Measurements from ENCODE around the gene CDCA7L. TPM values are rescaled to one million over a fixed set of nuclear protein-coding genes. Genes with fewer than 3 reads are reported as not detected.

Gene CDCA7L, protein sequence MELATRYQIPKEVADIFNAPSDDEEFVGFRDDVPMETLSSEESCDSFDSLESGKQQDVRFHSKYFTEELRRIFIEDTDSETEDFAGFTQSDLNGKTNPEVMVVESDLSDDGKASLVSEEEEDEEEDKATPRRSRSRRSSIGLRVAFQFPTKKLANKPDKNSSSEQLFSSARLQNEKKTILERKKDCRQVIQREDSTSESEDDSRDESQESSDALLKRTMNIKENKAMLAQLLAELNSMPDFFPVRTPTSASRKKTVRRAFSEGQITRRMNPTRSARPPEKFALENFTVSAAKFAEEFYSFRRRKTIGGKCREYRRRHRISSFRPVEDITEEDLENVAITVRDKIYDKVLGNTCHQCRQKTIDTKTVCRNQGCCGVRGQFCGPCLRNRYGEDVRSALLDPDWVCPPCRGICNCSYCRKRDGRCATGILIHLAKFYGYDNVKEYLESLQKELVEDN
- polyA plus RNA-seq (2013, experiment 1 of 2; ENCODE audit: insufficient read length): 30.6 TPM
- 18.7 TPM for polyA plus RNA-seq (2013, experiment 2 of 2; ENCODE audit: insufficient read length)

- peak; percentile 73 for DNase-seq
Measured at GRCh38 chr7:21945454-21946221, at the start of gene CDCA7L. Gene CDCA7L (minus strand): TSS chr7:21945899. CDS start chr7:21945804, 95 bp downstream.

DNA sequence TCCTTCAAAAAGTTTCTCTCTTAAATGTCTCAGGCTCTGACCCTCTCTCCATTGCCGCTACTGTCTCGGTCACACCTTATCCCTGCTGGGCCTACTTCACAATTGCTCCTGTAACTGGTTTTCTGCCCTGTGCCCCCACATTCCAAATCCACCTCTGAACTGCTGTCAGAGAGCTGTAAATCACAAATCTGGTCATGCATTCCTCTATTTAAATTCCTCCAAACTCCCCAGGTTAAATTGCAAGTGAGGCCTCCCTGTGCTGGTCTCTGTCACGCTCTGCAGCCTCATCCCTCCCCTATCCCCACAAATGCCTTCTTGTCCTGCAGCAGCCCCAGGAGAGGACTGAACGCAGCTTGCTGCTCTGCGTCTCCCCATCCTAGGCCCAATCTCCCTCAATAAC lies 40.4 kb upstream of the CDCA7L start:
- no peak for DNase-seq

GRCh38 chr7:21984042-21984441 lies 38.3 kb upstream of the CDCA7L start:
- DNase-seq: peak; percentile 7

DNA sequence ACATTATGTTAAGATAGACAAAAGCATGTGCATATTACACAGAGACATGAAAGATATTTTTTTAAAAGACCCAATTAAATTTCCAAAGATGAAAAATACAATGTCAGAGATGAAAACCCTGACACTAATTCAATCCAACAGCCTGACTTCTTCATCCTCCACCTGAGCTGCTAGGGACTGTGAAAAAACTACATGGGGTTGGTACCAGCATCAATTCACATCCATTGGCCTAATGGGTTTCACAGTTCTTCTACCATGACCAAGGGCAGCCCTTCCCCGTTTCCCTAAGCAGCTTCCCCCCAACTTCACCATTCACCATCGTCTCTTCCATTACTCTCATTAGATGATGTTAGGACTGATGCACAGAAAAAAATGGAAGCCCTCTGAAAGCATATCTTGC lies 37.4 kb upstream of the CDCA7L start:
- no peak for DNase-seq

DNA sequence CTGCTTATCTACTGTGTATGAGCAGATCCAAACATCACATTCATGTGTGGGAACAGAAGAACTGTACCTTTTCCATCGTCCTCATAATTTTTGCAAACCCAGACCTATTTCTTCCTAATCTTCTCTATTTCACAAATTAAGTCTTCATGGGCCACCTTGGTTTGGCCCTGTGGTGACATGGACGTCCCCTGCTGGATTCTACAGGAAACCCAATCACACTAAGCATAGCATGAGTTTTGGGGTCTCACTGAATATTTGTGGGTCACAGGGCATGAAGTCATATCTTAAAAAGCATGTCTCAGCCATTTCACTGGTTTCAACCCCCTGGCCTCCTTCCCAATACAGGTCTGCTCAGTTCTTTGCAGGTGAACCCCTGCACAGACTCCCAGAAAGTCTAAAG lies 35.8 kb upstream of the CDCA7L start:
- no peak for DNase-seq

DNA sequence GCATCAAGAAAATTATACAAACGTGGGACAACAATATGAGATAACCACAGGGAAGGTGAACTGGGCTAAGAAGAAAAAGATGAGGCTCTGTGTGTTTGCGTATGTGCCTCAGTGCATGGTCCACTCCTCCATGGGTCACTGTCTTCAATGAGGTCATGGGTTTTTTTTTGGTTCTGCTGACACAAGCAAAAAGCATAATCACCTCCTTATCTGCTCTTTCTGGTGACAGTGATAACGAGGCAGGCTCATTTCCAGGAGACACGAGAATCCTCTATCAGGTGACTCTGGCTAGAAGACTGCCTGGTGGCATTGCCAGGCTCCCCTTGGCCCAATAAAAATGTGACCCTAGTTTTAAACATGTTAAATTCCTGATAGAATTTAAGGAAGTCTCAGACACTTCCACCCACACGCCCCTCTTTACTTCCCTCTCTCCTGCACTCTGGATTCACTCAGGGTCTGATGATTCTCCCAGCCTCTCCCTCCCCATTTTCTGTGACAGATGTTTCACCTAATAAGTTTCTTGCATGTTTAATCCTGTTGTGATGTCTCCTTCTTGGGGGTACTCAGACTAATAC lies 35.3 kb upstream of the CDCA7L start:
- DNase-seq: no peak

DNA sequence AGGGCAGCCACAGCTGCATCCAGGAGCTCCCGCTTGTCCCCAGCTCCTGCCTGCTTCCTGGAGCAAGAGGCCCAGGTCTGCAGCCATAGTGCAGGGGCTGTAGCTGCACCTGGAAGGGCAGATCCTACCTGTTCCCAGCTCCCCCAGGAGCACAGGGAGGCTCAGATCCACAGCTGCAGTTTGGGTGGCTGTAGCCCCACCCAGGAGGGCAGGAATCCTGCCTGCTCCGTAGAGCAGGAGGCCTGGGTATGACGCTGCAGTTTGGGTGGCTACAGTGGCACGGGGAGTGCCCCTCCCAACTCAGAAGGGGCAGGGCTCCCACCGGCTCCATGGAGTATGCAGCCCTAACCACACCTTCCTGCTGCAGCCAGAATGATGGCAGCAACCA lies 26.7 kb upstream of the CDCA7L start:
- DNase-seq: no peak

- DNase-seq: no peak
Measured at GRCh38 chr7:21971780-21972396, 26.2 kb upstream of the CDCA7L start.

- DNase-seq: no peak
Measured at GRCh38 chr7:21969822-21970221, 24.1 kb upstream of the CDCA7L start.

GRCh38 chr7:21967598-21968003 lies 21.9 kb upstream of the CDCA7L start:
- peak; percentile 40 for DNase-seq

- DNase-seq: no peak
Measured at GRCh38 chr7:21966271-21966670, 20.6 kb upstream of the CDCA7L start.

DNA sequence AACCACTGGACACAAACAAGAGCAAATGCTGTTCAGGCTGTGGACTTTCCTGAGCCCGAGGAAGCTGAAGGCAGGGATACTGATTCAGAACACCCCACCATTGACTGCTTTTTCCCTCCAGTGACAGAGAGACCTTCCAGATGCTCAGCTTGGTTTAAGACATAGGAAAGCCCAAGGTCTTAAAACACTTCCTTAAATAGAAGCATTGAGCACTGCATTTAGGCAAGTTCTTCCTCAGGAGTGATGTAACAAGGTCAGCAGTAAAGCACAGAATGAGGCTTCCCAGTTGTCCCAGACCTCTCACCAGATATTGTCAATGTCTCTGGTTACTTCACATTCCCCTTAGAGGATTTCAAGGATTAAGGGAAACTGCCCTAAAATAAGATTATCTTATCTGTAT lies 19.6 kb upstream of the CDCA7L start:
- no peak for DNase-seq

DNA sequence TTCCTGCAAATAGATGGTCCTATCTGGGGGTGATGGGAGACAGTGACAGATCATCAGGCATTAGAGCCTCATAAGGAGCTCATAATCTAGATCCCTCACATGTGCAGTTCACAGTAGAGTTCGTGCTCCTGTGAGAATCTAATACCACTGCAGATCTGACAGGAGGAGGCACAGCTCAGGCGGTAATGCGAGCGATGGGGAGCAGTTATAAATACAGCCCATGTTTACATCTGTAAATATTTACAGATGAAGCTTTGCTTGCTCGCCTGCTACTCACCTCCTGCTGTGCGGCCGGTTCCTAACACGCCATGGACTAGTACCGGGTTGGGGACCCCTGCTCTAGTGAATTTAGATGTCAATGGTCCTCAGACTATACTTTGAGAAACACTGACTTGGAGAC lies 17.0 kb upstream of the CDCA7L start:
- DNase-seq: no peak

- DNase-seq: peak; percentile 91
Measured at GRCh38 chr7:21960922-21961321, 15.2 kb upstream of the CDCA7L start.

DNA sequence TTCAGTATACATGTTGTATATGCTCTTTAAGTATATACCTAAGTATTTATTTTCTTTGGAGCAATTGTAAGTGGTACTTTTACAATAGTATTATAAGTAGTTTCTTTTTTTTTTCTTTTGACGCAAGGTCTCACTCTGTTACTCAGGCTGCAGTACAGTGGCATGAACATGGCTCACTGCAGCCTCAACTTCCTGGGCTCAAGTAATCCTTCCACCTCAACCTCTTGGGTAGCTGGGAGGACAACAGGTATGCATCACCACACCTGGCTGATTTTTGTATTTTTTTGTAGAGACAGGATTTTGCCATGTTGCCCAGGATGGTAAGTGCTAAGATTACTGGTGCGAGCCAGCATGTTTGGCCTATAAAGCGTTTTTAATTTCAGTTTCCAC lies 13.7 kb upstream of the CDCA7L start:
- DNase-seq: no peak

GRCh38 chr7:21953781-21954180 lies 8.1 kb upstream of the CDCA7L start:
- DNase-seq: no peak

DNA sequence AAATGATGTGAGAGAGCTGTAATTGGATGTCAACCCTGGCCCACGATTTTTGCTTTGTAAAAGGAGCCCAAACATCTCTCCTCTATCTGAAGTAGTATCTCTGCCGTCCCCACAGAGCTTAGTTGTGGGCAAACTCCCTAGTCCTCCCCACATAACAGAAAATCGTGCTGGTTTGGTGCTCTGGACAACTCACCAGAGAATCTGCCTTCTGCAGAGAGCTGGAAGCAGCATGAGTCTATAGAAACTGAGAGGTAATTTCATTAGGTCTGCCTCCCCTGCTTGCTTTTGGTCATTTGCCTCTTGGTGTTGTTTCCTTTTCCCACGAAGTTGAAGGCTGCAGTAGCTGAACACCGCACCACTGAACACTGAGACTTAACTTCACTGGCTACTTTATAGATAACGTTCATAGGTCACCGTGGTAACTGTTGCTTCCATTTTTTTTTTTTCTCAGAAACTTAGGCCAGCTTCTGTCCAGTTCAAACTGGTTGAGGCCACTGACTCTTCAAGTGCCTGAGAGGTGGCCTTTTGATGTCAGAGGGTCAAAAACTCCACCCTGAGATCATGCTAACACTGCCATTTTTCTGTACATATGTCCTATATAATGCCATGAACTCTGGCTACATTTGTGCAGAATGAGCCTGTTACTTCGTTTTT lies 3.3 kb upstream of the CDCA7L start:
- no peak for DNase-seq

DNA sequence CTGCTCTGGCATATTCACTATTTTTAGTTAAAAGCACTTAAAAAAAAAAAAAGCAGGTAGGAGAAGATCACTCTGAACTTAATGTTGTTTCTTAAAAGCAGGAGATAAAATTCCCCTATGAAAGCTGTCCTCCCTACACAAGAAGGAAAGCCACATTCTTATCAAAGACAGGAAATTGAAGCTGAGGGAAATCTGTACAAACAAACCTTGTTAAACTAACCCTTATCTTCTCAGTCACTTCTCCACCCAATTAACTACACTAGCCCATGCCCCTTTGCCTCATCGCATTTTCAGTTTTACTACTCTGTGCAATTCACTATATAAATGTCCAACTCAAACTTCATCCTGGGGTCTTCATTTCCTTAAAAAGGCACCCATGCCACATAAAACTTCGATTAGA lies 2.7 kb upstream of the CDCA7L start:
- DNase-seq: no peak

GRCh38 chr7:21947946-21948345 lies 2.2 kb upstream of the CDCA7L start:
- DNase-seq: no peak

- no peak for DNase-seq
Measured at GRCh38 chr7:21947056-21947455, 1.4 kb upstream of the CDCA7L start.

DNA sequence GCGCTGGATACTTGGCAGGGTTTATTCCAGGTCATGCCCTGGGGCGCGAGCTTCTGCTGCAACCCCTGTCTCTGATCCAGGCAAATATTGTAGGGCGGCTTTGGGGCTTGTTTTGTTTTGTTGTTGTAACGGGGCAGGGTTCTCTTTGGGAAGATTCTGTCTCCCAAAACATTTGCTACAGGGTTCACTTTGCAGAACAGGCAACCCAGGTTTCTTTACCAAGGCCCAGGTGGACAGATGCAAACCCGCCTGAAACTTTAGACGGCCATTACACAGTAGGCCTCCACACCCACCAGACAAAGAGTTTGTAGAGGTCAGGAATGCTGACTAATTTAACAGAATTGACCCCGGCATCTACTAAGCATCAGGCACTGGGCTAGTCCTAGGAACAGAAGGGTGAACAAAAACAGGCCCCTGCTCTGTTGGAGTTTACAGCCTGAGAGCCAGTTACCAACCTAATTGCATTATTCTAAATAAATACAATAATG lies 567 bp upstream of the CDCA7L start:
- DNase-seq: no peak
